Peyer's patch (tissue), 4 donors: ENCODE measurements around the gene COL4A1.

ENCODE experiments used
- POLR2A ChIP-seq, 2 donors: fragments of 450-650 bp; IDR thresholded peaks; one replicate each; pipeline ENCODE4 v1.5.1; 2017; ENCODE audit warnings: antibody characterized with exemption in 2 of 2, mild to moderate bottlenecking in 2 of 2, moderate library complexity in 2 of 2
- TF ChIP-seq, protein P1 (sequence below), 6 experiments: fragments of 450-650 bp in 4 of 6; fragments of 200-600 bp in 2 of 6; sonication (generic) in 1 of 6; IDR thresholded peaks; one replicate each; pipeline ENCODE4 v1.5.1; 2017 to 2019; ENCODE audit warnings: antibody characterized with exemption in 6 of 6, mild to moderate bottlenecking in 3 of 6, moderate library complexity in 1 of 6

DNA sequence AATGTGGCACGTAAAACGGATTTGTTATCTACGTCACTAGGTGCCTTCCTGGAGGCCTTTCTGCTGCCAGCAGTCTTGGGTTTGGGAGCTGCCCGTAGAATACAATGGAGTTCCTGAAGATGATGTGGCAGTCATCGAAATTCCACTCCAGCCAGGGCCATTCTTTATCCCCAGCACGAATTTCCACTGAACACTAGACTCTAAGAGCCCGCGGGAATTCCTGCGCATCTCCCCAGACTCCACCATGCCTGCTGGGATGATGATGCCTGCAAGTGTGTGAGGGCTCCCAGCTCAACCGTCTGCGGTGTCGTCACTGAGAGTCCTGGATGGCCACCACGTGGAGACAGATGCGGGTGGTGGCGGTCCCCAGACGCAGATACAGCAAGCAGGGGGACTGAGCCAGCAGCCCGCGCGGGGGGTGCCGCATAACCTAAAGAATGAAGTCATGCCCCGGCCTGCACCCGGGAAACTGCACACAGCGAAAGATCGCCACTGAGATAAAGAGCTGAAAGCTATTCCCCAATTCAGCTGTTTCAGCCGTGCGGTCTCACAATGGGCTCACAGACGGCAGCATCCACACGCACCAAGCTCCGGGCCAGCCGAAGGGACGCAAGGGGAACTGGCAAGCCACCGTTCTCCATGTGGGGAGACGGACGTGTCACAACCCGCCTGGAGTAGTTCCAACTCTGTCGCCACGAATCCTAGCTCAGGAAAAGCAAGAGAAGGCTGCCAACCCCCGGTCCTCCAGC lies 41.1 kb downstream of the COL4A1 start:
- TF ChIP-seq, protein P1, sequence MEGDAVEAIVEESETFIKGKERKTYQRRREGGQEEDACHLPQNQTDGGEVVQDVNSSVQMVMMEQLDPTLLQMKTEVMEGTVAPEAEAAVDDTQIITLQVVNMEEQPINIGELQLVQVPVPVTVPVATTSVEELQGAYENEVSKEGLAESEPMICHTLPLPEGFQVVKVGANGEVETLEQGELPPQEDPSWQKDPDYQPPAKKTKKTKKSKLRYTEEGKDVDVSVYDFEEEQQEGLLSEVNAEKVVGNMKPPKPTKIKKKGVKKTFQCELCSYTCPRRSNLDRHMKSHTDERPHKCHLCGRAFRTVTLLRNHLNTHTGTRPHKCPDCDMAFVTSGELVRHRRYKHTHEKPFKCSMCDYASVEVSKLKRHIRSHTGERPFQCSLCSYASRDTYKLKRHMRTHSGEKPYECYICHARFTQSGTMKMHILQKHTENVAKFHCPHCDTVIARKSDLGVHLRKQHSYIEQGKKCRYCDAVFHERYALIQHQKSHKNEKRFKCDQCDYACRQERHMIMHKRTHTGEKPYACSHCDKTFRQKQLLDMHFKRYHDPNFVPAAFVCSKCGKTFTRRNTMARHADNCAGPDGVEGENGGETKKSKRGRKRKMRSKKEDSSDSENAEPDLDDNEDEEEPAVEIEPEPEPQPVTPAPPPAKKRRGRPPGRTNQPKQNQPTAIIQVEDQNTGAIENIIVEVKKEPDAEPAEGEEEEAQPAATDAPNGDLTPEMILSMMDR (IDR thresholded peaks at IDR 0.05), result no peak
- TF ChIP-seq POLR2A (IDR thresholded peaks at IDR 0.05), result no peak
